IMR-90 (cell line): ENCODE data around the gene FBXW4.

ENCODE experiments used
- BHLHE40 ChIP-seq: fragments of 150-350 bp; IDR thresholded peaks from 2 replicates; pipeline ENCODE4 v1.6.1; 2016; ENCODE audit warnings: mild to moderate bottlenecking, low read depth, low read length
- CEBPB ChIP-seq: IDR thresholded peaks from 2 replicates; pipeline ENCODE4 v1.6.1; 2012; ENCODE audit warnings: low read depth, low read length, improper control_type of control experiment
- FOS ChIP-seq: fragments of 150-350 bp; IDR thresholded peaks from 2 replicates; pipeline ENCODE4 v1.6.1; 2016; ENCODE audit warnings: low read depth, low read length
- MXI1 ChIP-seq: IDR thresholded peaks from 2 replicates; pipeline ENCODE4 v1.6.1; 2012; ENCODE audit warnings: low read depth, mild to moderate bottlenecking, low read length, moderate library complexity, borderline replicate concordance
- NFE2L2 ChIP-seq: fragments of 150-350 bp; IDR thresholded peaks from 2 replicates; pipeline ENCODE4 v1.6.1; 2016; ENCODE audit warnings: low read depth, mild to moderate bottlenecking, low read length
- POLR2A ChIP-seq: IDR thresholded peaks from 2 replicates; pipeline ENCODE4 v1.6.1; 2012; ENCODE audit warnings: mild to moderate bottlenecking, low read depth, low read length
- RAD21 ChIP-seq: IDR thresholded peaks from 2 replicates; pipeline ENCODE4 v1.6.1; 2012; ENCODE audit warnings: low read length, improper control_type of control experiment
- RCOR1 ChIP-seq: IDR thresholded peaks from 2 replicates; pipeline ENCODE4 v1.6.1; 2012; ENCODE audit warnings: mild to moderate bottlenecking, low read length, improper control_type of control experiment; ENCODE audit not compliant: insufficient replicate concordance
- SMC3 ChIP-seq: fragments of 150-350 bp; IDR thresholded peaks from 2 replicates; pipeline ENCODE4 v1.6.1; 2016; ENCODE audit warnings: low read depth, mild to moderate bottlenecking, antibody characterized with exemption, low read length, moderate library complexity
- TF ChIP-seq, protein P1 (sequence below): conservative IDR thresholded peaks from 2 replicates; pipeline ENCODE4 v1.5.1; 2012; ENCODE audit warnings: mild to moderate bottlenecking, low read depth, low read length, improper control_type of control experiment
- TF ChIP-seq, protein P2 (sequence below): fragments of 150-350 bp; IDR thresholded peaks from 2 replicates; pipeline ENCODE4 v1.6.1; 2017; ENCODE audit warnings: mild to moderate bottlenecking, antibody characterized with exemption, low read length, low read depth

DNA sequence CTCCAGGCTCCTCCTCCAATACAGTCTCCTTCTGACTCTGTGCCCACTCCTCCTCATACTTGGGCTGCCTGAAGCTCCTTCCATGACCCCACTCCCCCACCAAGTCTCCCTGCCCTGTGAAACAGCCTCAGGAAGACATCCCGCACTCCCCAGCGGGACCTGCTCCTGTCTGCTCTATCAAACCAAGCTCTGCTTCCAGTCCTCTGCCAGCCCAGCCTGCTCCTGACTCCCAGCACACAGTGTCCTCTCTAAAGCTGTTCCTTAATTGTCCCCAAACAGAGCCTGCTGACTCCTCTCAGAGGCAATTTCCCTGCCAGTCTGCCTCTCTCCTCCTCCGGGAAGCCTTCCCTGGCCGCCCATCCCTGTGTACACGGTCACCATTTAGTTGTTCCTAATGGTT lies 116.8 kb downstream of the FBXW4 start:
- TF ChIP-seq, protein P1, sequence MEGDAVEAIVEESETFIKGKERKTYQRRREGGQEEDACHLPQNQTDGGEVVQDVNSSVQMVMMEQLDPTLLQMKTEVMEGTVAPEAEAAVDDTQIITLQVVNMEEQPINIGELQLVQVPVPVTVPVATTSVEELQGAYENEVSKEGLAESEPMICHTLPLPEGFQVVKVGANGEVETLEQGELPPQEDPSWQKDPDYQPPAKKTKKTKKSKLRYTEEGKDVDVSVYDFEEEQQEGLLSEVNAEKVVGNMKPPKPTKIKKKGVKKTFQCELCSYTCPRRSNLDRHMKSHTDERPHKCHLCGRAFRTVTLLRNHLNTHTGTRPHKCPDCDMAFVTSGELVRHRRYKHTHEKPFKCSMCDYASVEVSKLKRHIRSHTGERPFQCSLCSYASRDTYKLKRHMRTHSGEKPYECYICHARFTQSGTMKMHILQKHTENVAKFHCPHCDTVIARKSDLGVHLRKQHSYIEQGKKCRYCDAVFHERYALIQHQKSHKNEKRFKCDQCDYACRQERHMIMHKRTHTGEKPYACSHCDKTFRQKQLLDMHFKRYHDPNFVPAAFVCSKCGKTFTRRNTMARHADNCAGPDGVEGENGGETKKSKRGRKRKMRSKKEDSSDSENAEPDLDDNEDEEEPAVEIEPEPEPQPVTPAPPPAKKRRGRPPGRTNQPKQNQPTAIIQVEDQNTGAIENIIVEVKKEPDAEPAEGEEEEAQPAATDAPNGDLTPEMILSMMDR, result no peak
- TF ChIP-seq FOS (no peak), SMC3 (no peak), NFE2L2 (no peak), RCOR1 (no peak), CEBPB (no peak), RAD21 (no peak), BHLHE40 (no peak), POLR2A (no peak), MXI1 (no peak)
- TF ChIP-seq, protein P2, sequence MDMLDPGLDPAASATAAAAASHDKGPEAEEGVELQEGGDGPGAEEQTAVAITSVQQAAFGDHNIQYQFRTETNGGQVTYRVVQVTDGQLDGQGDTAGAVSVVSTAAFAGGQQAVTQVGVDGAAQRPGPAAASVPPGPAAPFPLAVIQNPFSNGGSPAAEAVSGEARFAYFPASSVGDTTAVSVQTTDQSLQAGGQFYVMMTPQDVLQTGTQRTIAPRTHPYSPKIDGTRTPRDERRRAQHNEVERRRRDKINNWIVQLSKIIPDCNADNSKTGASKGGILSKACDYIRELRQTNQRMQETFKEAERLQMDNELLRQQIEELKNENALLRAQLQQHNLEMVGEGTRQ, result no peak
